Femur (tissue), 1 donor: Measurements from ENCODE around the gene BTBD9.

Source experiments
- DNase-seq: peaks from one replicate; pipeline ENCODE4 v3.0.0-alpha.2; 2017

BTBD9 gene

GRCh38 chr6:38216451-38216850, 423.3 kb downstream of the BTBD9 start:
- no peak for DNase-seq

GRCh38 chr6:38215651-38216311, 423.9 kb downstream of the BTBD9 start:
- DNase-seq: no peak

DNA sequence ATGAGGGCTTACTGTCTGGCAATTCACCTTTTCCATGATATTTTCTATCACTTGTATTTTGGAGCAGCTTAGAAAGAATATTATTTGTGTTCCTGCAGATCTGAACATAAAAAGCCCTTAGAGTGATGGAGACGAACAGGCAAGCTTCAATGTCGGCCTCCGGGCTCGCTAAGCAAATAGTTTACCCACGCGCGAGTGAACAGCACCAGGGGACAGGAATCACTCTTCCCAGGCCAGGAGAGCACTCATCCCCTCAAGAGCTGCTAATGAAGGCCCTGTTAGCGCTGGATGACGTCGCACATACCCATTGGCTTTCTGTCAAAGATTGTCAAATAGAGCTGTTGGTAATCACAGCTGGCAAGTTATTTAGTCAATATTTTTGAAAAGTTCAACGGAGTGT, 424.5 kb downstream of the BTBD9 start:
- no peak for DNase-seq

DNA sequence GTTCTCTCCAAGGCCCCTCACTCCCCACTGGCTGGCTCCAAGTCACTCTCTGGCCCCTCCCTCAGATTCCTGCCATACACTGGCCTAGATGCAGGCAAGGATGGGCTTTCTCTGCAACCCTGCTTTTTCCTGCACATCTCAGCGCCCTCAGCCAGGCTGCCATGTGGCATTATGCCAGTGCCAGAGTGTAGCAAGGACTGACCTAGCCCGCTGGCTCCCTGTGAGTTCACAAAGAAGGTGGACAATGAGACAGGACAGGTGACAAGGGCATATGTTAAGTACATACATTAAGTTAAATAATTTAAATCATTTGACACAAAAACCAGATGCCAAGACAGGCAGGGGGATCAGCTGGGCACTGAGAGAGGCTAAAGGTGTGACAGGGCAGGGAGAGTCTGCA, 425.6 kb downstream of the BTBD9 start:
- DNase-seq: no peak

DNA sequence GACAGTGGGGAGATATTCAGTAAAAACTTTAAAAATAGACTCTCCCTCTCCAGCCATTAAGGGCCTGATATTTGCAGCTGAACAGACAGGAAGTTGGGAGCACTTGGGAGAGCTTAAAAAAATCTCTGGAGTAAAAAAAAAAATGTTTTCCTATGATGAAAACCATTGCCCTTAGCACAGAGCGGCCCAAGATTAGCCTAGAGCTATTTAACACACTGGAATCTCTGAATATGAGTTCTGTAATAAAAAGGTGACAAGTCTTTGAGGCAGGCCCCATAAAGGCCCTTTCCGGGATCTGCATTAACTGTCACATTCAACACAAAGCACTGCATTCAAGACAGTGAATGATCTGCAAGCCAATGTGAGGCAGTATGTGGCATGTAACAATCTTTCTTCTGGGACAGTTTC, 426.5 kb downstream of the BTBD9 start:
- no peak for DNase-seq

- no peak for DNase-seq
Observed at GRCh38 chr6:38212579-38212978, 427.1 kb downstream of the BTBD9 start.

GRCh38 chr6:38212116-38212515, 427.6 kb downstream of the BTBD9 start:
- DNase-seq: no peak

- peak; percentile 54 for DNase-seq
Observed at GRCh38 chr6:38209371-38210260, 430.1 kb downstream of the BTBD9 start.

DNA sequence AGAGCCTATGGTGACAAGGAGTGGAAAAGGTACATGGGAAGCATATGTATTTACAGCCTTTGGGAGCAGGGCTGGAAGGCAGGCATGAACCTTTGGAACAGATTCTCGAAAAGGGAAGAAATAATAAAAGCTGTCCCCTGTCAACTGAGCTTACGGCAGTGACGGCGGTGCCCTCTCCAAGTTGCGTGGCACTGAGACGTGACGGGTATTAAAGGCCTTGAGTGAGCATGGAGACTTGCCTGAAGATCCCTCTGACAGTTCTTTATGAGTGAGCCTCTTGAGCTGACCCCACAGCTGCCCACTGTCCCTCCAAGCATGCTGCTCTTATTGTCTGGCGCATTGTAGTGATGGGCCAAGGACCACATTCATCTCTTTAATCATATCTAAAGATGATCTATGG, 431.7 kb downstream of the BTBD9 start:
- no peak for DNase-seq

DNA sequence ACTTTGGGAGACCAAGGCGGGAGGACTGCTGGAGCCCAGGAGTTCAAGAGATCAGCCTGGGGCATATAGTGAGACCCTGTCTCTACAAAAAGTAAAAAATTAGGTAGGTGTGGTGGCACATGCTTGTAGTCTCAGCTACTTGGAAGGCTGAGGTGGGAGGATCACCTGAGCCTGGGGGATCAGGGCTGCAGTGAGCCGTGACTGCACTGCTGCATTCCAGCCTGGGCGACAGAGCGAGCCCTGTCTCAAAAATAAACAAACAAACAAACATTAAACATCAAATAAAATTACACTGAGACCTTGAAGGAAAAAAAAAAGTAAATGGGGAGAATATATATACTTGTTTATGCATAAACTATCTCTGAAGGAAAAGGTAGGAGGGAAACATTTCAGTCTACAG, 432.4 kb downstream of the BTBD9 start:
- no peak for DNase-seq

- DNase-seq: no peak
Observed at GRCh38 chr6:38198219-38198618, 441.5 kb downstream of the BTBD9 start.

GRCh38 chr6:38195113-38195635, 444.6 kb downstream of the BTBD9 start:
- no peak for DNase-seq

DNA sequence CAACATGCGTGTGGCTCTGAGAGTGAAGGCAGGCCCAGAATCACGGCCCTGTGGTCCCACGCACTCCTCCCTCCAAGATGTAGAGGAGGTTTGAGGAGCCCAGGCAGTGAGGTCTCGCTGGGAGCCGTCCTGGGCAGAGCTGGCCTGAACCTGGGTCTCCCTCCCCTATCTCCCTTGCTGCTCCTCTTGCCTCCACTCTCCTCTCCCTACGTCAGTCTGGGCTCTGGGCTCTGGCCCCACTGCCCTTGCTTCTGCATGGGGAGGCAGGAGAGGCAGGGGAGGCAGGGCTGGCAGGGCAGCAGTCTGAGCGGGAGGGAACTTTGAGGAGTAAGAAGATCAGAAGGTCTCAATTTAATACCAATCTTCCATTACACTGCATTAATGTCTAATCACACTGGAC, 445.1 kb downstream of the BTBD9 start:
- DNase-seq: no peak

GRCh38 chr6:38194282-38194572, 445.5 kb downstream of the BTBD9 start:
- DNase-seq: no peak

- DNase-seq: no peak
Observed at GRCh38 chr6:38193481-38194281, 446.0 kb downstream of the BTBD9 start.

DNA sequence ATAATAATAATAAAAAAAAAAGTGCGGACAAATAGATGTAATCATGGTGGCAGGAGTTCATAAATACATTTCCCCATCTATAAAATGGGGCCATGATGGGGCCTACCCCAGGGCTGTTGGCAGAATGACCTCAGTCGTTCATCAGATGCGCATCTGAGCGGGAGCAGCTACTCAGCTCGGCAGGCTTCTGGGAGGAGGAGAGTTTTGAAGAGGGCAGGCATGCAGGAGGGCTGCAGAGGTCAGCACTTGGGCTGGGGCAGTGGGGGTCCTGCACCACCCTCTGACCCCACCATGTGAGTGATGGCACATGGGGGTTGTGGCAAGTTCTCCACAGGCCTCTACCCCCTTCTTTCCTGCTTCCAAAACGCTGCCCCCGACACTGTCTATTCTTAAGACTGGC, 446.7 kb downstream of the BTBD9 start:
- no peak for DNase-seq

GRCh38 chr6:38192487-38192886, 447.2 kb downstream of the BTBD9 start:
- DNase-seq: no peak

- no peak for DNase-seq
Observed at GRCh38 chr6:38192011-38192410, 447.7 kb downstream of the BTBD9 start.

GRCh38 chr6:38191418-38191817, 448.3 kb downstream of the BTBD9 start:
- no peak for DNase-seq

- DNase-seq: no peak
Observed at GRCh38 chr6:38188677-38189335, 450.9 kb downstream of the BTBD9 start.

DNA sequence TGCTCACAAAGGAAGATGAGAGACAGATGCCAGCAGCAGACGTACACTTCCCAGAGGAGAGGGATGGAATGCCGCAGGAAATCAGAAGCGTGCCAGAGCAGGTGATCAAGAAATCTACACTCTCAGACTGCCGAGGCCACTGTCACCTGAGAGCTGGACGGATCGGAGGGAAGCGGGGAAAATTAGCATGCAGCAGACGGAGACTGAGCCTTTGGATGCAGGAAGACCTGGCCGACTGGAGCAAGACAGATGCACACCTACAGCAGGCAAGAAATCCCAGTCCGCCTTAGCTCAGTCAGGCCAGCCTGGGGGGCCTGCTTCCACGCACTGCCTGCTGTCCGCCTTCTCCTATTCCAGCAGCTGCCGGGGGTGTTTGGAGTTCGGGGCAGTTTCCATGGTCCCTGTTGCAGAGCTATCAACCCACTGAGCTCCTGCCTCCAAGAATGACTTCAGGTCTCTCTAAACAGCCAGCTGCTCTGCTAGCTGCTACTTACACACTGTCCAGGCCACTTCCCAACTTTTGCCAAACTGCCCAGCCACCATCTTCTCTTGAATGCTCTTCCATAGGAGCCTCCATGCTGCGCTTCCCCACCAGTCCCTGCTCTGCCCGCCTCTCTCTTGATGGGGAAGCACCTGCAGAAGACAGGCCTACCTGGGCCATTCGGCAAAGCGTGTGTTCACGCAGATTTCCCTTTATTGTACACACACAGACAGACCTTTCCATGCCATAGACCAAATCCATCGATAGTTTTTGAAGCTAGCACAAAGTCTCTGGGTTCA, 451.7 kb downstream of the BTBD9 start:
- no peak for DNase-seq

GRCh38 chr6:38187325-38187724, 452.4 kb downstream of the BTBD9 start:
- DNase-seq: no peak
